Natural killer cell (primary cell): ENCODE results near the gene HAGHL. TPM values are rescaled to one million over a fixed set of nuclear protein-coding genes. Genes with fewer than 3 reads are reported as not detected.

Source experiments
- ATAC-seq, 3 donors: fragments of 150-1000 bp in 2 of 3; fragments of 200-7000 bp in 1 of 3; cut with Tn5 transposase; 1 replicate in 1 of 3; 2 replicates in 2 of 3; pipeline ENCODE4 v1.10.0; 2021; ENCODE audit warnings: mild to moderate bottlenecking in 2 of 3, moderate library complexity in 2 of 3
- DNase-seq, 2 donors: peaks; one replicate each; pipeline versions ENCODE4 v3.0.0 to v3.0.0-alpha.2; 2013 to 2021; ENCODE audit warnings: mixed read lengths in 1 of 2
- H3K27ac ChIP-seq: one replicate; pipeline ENCODE4 v1.5.1; 2013; ENCODE audit warnings: mild to moderate bottlenecking, low read length
- H3K27me3 ChIP-seq: one replicate; pipeline ENCODE4 v1.6.1; 2013; ENCODE audit warnings: low read length; ENCODE audit not compliant: control insufficient read depth, insufficient read depth
- H3K36me3 ChIP-seq: one replicate; pipeline ENCODE4 v1.6.1; 2013; ENCODE audit warnings: low read length; ENCODE audit not compliant: control insufficient read depth, insufficient read depth
- H3K4me1 ChIP-seq: one replicate; pipeline ENCODE4 v1.6.1; 2013; ENCODE audit warnings: low read length; ENCODE audit not compliant: control insufficient read depth, insufficient read depth
- H3K4me3 ChIP-seq: one replicate; pipeline ENCODE4 v1.5.1; 2013; ENCODE audit warnings: low read length
- H3K9me3 ChIP-seq: one replicate; pipeline ENCODE4 v1.6.1; 2013; ENCODE audit warnings: low read length; ENCODE audit not compliant: control insufficient read depth, insufficient read depth
- H3K27ac Mint-ChIP-seq, 2 donors: one replicate each; pipeline ENCODE4 v1.8.0; 2022; ENCODE audit warnings: mild to moderate bottlenecking in 2 of 2, mixed read lengths in 2 of 2, moderate library complexity in 1 of 2
- H3K27me3 Mint-ChIP-seq, 2 donors: one replicate each; pipeline ENCODE4 v1.8.0; 2022; ENCODE audit warnings: low read depth in 2 of 2, mixed read lengths in 2 of 2
- H3K36me3 Mint-ChIP-seq: one replicate; pipeline ENCODE4 v1.8.0; 2022; ENCODE audit warnings: mixed read lengths
- H3K4me1 Mint-ChIP-seq, 2 donors: one replicate each; pipeline ENCODE4 v1.8.0; 2022; ENCODE audit warnings: mixed read lengths in 2 of 2
- H3K4me3 Mint-ChIP-seq: one replicate; pipeline ENCODE4 v1.8.0; 2022; ENCODE audit warnings: mild to moderate bottlenecking, moderate library complexity, mixed read lengths
- H3K9me3 Mint-ChIP-seq, 2 donors: one replicate each; pipeline ENCODE4 v1.8.0; 2022; ENCODE audit warnings: mixed read lengths in 2 of 2
- WGBS: methylation state at CpG from one replicate; pipeline ENCODE4 v1.1.7; 2013; ENCODE audit warnings: missing lambda C conversion rate; ENCODE audit not compliant: insufficient coverage; 5-methylcytosine and 5-hydroxymethylcytosine counted together
- intact Hi-C: fragments of 100-400 bp; cut with micrococcal nuclease; formaldehyde crosslinking; loops from one replicate; pipeline ENCODE4 v1.14.2; 2022
- total RNA-seq, 4 donors: library from RNA; stranded (reverse); fragments of 120-200 nt in 1 of 4; gene quantifications; one replicate each; pipeline versions ENCODE4 v1.2.3 to v1.2.4, GENCODE V29; 2013 to 2022
- TF ChIP-seq, protein P1 (sequence below): fragments of 200-600 bp; IDR thresholded peaks from one replicate; pipeline ENCODE4 v1.8.0; 2022; ENCODE audit warnings: antibody characterized with exemption

The HAGHL gene
- total RNA-seq, 3 donors from 2014 or later (not counting 1 experiment from before 2014, with no cell fraction given), result 13.5 to 21.5 (median 15.7) TPM

DNA sequence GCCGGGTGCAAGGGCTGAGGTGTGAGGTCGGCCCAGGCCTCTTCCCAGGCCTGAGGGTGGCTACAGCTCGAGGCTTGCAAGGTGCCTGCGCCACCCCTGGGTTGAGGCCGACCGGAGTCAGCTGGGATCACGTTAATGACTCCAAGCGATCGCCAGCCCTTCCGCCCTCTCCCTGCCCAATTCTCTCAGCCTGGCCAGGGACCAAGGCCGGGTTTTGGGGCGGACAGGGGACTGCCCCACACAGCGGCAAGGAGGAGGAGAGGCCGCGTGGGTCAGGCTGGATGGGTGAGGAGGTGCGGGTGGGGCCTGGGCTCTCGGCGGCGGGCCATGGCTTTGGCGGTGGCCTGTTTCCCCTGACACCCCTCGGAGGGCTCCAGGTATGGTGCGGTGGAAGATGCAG, 33.5 kb upstream of the HAGHL start:
- DNase-seq, result no peak
- TF ChIP-seq, protein P1, sequence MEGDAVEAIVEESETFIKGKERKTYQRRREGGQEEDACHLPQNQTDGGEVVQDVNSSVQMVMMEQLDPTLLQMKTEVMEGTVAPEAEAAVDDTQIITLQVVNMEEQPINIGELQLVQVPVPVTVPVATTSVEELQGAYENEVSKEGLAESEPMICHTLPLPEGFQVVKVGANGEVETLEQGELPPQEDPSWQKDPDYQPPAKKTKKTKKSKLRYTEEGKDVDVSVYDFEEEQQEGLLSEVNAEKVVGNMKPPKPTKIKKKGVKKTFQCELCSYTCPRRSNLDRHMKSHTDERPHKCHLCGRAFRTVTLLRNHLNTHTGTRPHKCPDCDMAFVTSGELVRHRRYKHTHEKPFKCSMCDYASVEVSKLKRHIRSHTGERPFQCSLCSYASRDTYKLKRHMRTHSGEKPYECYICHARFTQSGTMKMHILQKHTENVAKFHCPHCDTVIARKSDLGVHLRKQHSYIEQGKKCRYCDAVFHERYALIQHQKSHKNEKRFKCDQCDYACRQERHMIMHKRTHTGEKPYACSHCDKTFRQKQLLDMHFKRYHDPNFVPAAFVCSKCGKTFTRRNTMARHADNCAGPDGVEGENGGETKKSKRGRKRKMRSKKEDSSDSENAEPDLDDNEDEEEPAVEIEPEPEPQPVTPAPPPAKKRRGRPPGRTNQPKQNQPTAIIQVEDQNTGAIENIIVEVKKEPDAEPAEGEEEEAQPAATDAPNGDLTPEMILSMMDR, result no peak
- Mint-ChIP-seq H3K9me3 (no peaks in the 10 kb centered on the region), H3K27ac (no peak overlapping the region), H3K36me3 (no peaks in the 10 kb centered on the region), H3K27me3 (peaks cover 0 to 14% of the 10 kb centered on the region in 2 donors), H3K4me1 (peaks cover 10 to 21% of the 10 kb centered on the region in 2 donors), H3K4me3 (no peak overlapping the region)
- Histone ChIP-seq H3K27me3 (peaks cover 30% of the 10 kb centered on the region), H3K4me1 (peaks cover 43% of the 10 kb centered on the region), H3K4me3 (no peak overlapping the region), H3K27ac (no peak overlapping the region), H3K36me3 (no peaks in the 10 kb centered on the region), H3K9me3 (no peaks in the 10 kb centered on the region)
- WGBS, result 59% methylated on average over 22 of the region's 22 CpGs
- intact Hi-C loops, result no loop called here
- no peak for ATAC-seq

DNA sequence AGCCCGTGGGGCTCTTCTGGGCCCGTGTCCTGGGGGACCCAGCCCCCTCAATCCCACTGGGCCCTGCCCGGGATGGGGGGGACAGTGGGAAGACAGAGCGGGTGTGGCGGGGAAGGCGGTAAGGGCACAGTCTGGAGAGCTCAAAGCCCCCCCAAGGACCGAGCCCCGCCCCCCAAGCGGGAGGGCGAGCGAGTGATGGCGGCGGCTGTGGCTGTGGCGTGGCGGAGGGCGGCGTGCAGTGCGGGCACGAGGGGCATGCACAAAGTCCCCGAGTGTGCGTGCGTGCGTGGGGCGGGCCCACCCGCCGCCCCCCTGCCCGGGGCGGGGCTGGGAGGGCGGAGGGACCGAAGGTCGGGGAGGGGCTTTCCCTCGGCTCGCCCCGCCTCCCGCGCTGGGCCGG, 33.1 kb upstream of the HAGHL start:
- peaks cover 41% of the 10 kb centered on the region for H3K4me1 ChIP-seq
- H3K4me3 Mint-ChIP-seq, result no peak overlapping the region
- peak in 1 of 2 donors; percentile 58 for DNase-seq
- peaks cover 30% of the 10 kb centered on the region for H3K27me3 ChIP-seq
- H3K4me1 Mint-ChIP-seq, result peaks cover 10 to 21% of the 10 kb centered on the region in 2 donors
- no peaks in the 10 kb centered on the region for H3K36me3 Mint-ChIP-seq
- peaks cover 0 to 14% of the 10 kb centered on the region in 2 donors for H3K27me3 Mint-ChIP-seq
- intact Hi-C loops, result no loop called here
- H3K27ac Mint-ChIP-seq, result no peak overlapping the region
- H3K4me3 ChIP-seq, result no peak overlapping the region
- no peaks in the 10 kb centered on the region for H3K36me3 ChIP-seq
- no peaks in the 10 kb centered on the region for H3K9me3 ChIP-seq
- no peaks in the 10 kb centered on the region for H3K9me3 Mint-ChIP-seq
- WGBS, result 6% methylated on average over 37 of the region's 37 CpGs
- TF ChIP-seq, protein P1, result no peak
- ATAC-seq, result no peak
- no peak overlapping the region for H3K27ac ChIP-seq

DNA sequence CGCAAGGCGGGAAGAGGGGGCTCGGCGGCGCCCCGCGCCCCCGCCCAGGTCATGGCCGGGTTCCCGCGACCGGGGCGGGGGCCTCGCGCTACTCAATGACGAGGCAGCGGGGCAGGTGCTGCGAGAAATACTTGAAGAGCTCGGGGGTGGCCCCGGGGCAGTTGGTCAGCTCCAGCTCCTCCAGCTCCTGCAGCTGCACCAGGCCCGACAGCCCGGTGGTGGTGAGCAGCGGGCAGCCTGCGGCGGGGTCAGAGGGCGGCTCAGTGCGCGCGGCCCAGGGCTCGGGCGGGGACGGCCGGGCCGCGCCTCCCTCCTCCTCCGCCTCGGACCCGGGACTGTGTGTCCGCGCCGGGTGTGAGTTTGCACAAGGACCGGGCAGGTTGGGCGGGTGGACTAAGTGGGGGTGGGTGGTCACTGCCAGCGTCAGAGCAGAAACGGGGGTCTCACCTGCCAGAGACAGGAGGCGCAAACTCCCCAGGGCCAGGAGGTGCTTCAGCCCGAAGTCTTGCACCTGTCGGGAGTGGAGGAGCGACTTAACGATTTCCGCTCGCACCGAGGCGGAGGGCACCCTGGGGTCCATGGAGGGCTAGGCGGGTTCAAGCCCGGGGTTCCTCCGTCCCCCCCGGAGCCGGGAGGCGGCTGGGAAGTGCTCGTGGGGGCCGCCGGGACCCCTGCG, 32.6 kb upstream of the HAGHL start:
- WGBS, result 2% methylated on average over 64 of the region's 64 CpGs
- Histone ChIP-seq H3K4me3 (peak overlapping the region; percentile 24), H3K4me1 (peaks cover 41% of the 10 kb centered on the region), H3K27ac (no peak overlapping the region), H3K27me3 (peaks cover 32% of the 10 kb centered on the region), H3K36me3 (no peaks in the 10 kb centered on the region), H3K9me3 (no peaks in the 10 kb centered on the region)
- intact Hi-C loops, result no loop called here
- DNase-seq (peak in 1 of 2 donors; percentile 53), ATAC-seq (no peak)
- Mint-ChIP-seq H3K27me3 (peaks cover 0 to 14% of the 10 kb centered on the region in 2 donors), H3K27ac (no peak overlapping the region), H3K4me3 (peak overlapping the region; percentile 53), H3K36me3 (no peaks in the 10 kb centered on the region), H3K4me1 (peaks cover 10 to 21% of the 10 kb centered on the region in 2 donors), H3K9me3 (no peaks in the 10 kb centered on the region)
- TF ChIP-seq, protein P1, result no peak
